ENCODE results near the gene AIG1.
"Not testable (repeated sequence)": the region's sequence is repeated elsewhere in the genome, so short reads cannot be mapped to it uniquely, and the experiment has no call there.

AIG1 gene

GRCh38 chr6:143337201-143337949 is 276.7 kb downstream of the AIG1 start:
- no peak overlapping the region for H3K9ac ChIP-seq (ENCODE audit: insufficient read length)
- no peak overlapping the region for H3K27ac ChIP-seq
- no peak overlapping the region for H3K4me3 ChIP-seq
- H3K36me3 ChIP-seq (ENCODE audit: insufficient read depth, low read length), result no peaks in the 10 kb centered on the region
- TF ChIP-seq POLR2AphosphoS5 (IDR thresholded peaks at IDR 0.05; ENCODE audit: borderline replicate concordance, low read depth, low read length) (no peak), EZH2 (IDR thresholded peaks at IDR 0.05) (no peak), FOXP2 (optimal IDR thresholded peaks at IDR 0.05; ENCODE audit: control extremely low read depth, extremely low read length, insufficient read depth) (no peak)
- H3K9me3 ChIP-seq (ENCODE audit: low read depth, low read length), result no peaks in the 10 kb centered on the region
- DNase-seq (ENCODE audit: low read depth, low spot score), result no peak

GRCh38 chr6:143339223-143339622 is 278.5 kb downstream of the AIG1 start:
- no peak for DNase-seq (ENCODE audit: low read depth, low spot score)
- TF ChIP-seq FOXP2 (optimal IDR thresholded peaks at IDR 0.05; ENCODE audit: control extremely low read depth, extremely low read length, insufficient read depth), result no peak
- TF ChIP-seq POLR2AphosphoS5 (IDR thresholded peaks at IDR 0.05; ENCODE audit: borderline replicate concordance, low read depth, low read length), result no peak
- Histone ChIP-seq H3K27ac (no peak overlapping the region), H3K4me3 (no peak overlapping the region), H3K9ac (ENCODE audit: insufficient read length) (no peak overlapping the region), H3K9me3 (ENCODE audit: low read depth, low read length) (no peaks in the 10 kb centered on the region), H3K36me3 (ENCODE audit: insufficient read depth, low read length) (no peaks in the 10 kb centered on the region)

GRCh38 chr6:143345477-143345876 is 284.8 kb downstream of the AIG1 start:
- H3K9ac ChIP-seq (ENCODE audit: insufficient read length); H3K36me3 ChIP-seq (ENCODE audit: insufficient read depth, low read length); H3K4me3 ChIP-seq; H3K9me3 ChIP-seq (ENCODE audit: low read depth, low read length); H3K27ac ChIP-seq; DNase-seq (ENCODE audit: low read depth, low spot score): not testable (repeated sequence)

- TF ChIP-seq POLR2AphosphoS5 (IDR thresholded peaks at IDR 0.05; ENCODE audit: borderline replicate concordance, low read depth, low read length) (no peak), EZH2 (IDR thresholded peaks at IDR 0.05) (no peak), FOXP2 (optimal IDR thresholded peaks at IDR 0.05; ENCODE audit: control extremely low read depth, extremely low read length, insufficient read depth) (no peak)
- Histone ChIP-seq H3K27ac (no peak overlapping the region), H3K36me3 (ENCODE audit: insufficient read depth, low read length) (no peaks in the 10 kb centered on the region), H3K9me3 (ENCODE audit: low read depth, low read length) (no peaks in the 10 kb centered on the region), H3K4me3 (no peak overlapping the region), H3K9ac (ENCODE audit: insufficient read length) (no peak overlapping the region)
- no peak for DNase-seq (ENCODE audit: low read depth, low spot score)
Observed at GRCh38 chr6:143346004-143346403, 285.3 kb downstream of the AIG1 start.

- Histone ChIP-seq H3K27ac (no peak overlapping the region), H3K9me3 (ENCODE audit: low read depth, low read length) (no peaks in the 10 kb centered on the region), H3K4me3 (no peak overlapping the region), H3K36me3 (ENCODE audit: insufficient read depth, low read length) (no peaks in the 10 kb centered on the region), H3K9ac (ENCODE audit: insufficient read length) (no peak overlapping the region)
- no peak for DNase-seq (ENCODE audit: low read depth, low spot score)
- TF ChIP-seq FOXP2 (optimal IDR thresholded peaks at IDR 0.05; ENCODE audit: control extremely low read depth, extremely low read length, insufficient read depth) (no peak), EZH2 (IDR thresholded peaks at IDR 0.05) (no peak)
Observed at GRCh38 chr6:143348531-143348930, 287.8 kb downstream of the AIG1 start.

- Histone ChIP-seq H3K9ac (ENCODE audit: insufficient read length) (no peak overlapping the region), H3K36me3 (ENCODE audit: insufficient read depth, low read length) (no peaks in the 10 kb centered on the region), H3K4me3 (no peak overlapping the region), H3K9me3 (ENCODE audit: low read depth, low read length) (no peaks in the 10 kb centered on the region), H3K27ac (no peak overlapping the region)
- no peak for DNase-seq (ENCODE audit: low read depth, low spot score)
- TF ChIP-seq POLR2AphosphoS5 (IDR thresholded peaks at IDR 0.05; ENCODE audit: borderline replicate concordance, low read depth, low read length) (no peak), EZH2 (IDR thresholded peaks at IDR 0.05) (no peak), FOXP2 (optimal IDR thresholded peaks at IDR 0.05; ENCODE audit: control extremely low read depth, extremely low read length, insufficient read depth) (no peak)
Observed at GRCh38 chr6:143349530-143349929, 288.8 kb downstream of the AIG1 start.

- H3K27ac ChIP-seq, result no peak overlapping the region
- TF ChIP-seq EZH2 (IDR thresholded peaks at IDR 0.05) (no peak), POLR2AphosphoS5 (IDR thresholded peaks at IDR 0.05; ENCODE audit: borderline replicate concordance, low read depth, low read length) (no peak), FOXP2 (optimal IDR thresholded peaks at IDR 0.05; ENCODE audit: control extremely low read depth, extremely low read length, insufficient read depth) (no peak)
- H3K9me3 ChIP-seq (ENCODE audit: low read depth, low read length), result no peaks in the 10 kb centered on the region
- H3K4me3 ChIP-seq, result no peak overlapping the region
- no peaks in the 10 kb centered on the region for H3K36me3 ChIP-seq (ENCODE audit: insufficient read depth, low read length)
- DNase-seq (ENCODE audit: low read depth, low spot score), result no peak
- H3K9ac ChIP-seq (ENCODE audit: insufficient read length), result no peak overlapping the region
Observed at GRCh38 chr6:143356101-143356880, 295.6 kb downstream of the AIG1 start.

- no peak overlapping the region for H3K9ac ChIP-seq (ENCODE audit: insufficient read length)
- H3K27ac ChIP-seq, result no peak overlapping the region
- no peaks in the 10 kb centered on the region for H3K36me3 ChIP-seq (ENCODE audit: insufficient read depth, low read length)
- no peaks in the 10 kb centered on the region for H3K9me3 ChIP-seq (ENCODE audit: low read depth, low read length)
- no peak overlapping the region for H3K4me3 ChIP-seq
- no peak for DNase-seq (ENCODE audit: low read depth, low spot score)
- TF ChIP-seq POLR2AphosphoS5 (IDR thresholded peaks at IDR 0.05; ENCODE audit: borderline replicate concordance, low read depth, low read length), result no peak
- no peak for TF ChIP-seq FOXP2 (optimal IDR thresholded peaks at IDR 0.05; ENCODE audit: control extremely low read depth, extremely low read length, insufficient read depth)
- no peak for TF ChIP-seq EZH2 (IDR thresholded peaks at IDR 0.05)
Observed at GRCh38 chr6:143357152-143357551, 296.5 kb downstream of the AIG1 start.

Data from SK-N-MC (cell line).